Hepatic stellate cell (primary cell): Measurements from ENCODE around the gene RBMS1.
A peak's percentile ranks its signal among the peaks of the same experiment; 100 is the strongest.
"Not testable (repeated sequence)": the region's sequence is repeated elsewhere in the genome, so short reads cannot be mapped to it uniquely, and the experiment has no call there.

Experiments used
- DNase-seq: peaks from one replicate; pipeline ENCODE4 v3.0.0; 2011; ENCODE audit warnings: low spot score

RBMS1 gene

GRCh38 chr2:160380000-160380570, 113.5 kb downstream of the RBMS1 start:
- no peak for DNase-seq

DNA sequence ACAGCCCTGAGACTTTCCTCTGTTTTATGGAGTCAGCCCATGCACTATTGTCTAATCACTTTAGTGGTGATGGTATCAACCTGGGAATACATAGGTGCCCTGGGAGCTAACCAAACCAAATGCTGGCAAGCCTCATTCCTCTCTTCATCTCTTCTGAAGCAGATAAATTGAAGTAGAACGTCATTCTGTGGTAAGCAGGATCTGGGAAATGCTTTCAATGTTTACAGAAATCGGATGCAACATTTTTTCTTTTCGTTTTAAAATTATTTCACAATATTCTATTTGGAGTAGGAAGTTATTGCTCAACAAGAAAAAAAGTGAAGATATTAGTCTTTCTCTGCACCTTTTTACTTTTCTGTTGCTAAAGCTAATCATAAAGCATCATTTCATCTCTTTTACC, 114.2 kb downstream of the RBMS1 start:
- no peak for DNase-seq

DNA sequence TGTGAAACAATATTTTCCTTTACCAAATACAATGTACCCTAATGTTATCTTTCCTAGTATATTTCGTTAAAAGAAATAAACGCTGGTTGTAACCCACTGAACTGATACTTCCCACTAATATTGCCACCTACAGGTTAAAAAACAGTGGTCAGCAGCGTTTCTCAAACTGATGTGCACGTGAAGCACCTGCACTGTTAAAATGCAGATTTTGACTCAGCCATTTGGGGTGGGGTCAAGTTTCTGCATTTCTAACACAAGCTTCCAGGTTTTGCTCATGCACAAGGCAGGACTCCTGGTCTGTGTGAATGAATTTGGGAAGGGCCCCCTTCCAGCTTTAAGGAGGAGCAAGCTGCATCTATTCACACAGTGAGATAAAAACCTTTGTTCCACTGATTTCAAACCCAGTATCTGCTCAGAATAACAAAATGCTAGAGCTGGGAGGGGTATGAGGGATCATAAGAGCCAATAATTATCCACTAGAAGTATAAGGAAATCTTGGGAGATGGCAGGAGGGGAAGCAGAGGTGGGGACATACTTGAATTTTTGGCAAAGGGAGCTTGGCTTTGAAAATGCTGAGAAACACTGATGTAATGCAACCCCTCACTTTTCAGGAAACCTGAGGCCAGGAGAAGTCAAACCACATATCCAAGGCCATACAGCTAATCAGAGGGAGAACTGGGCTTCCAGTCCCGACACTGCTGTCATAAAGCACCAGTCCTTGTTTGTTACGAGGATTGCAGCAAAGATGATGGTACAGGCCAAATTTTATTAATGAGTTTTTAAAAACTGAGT, 116.2 kb downstream of the RBMS1 start:
- DNase-seq: no peak

DNA sequence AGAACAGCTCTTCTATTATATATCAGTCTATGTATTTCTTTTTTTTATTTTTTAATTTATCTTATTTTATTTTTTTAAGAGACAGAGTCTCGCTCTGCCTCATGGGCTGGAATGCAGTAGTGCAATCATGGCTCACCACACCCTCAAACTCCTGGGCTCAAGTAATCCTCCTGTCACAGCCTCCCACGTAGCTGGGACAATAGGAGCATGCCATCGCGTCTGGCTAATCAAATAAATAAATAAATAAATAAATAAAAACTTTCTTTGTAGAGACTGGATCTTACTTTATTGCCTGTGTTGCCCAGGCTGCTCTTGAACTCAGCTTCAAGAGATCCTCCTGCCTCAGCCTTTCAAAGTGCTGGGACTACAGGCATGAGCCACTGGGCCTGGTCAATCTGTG, 117.0 kb downstream of the RBMS1 start:
- DNase-seq: no peak

- DNase-seq: no peak
Measured at GRCh38 chr2:160375802-160376469, 117.7 kb downstream of the RBMS1 start.

- no peak for DNase-seq
Measured at GRCh38 chr2:160375037-160375436, 118.6 kb downstream of the RBMS1 start.

DNA sequence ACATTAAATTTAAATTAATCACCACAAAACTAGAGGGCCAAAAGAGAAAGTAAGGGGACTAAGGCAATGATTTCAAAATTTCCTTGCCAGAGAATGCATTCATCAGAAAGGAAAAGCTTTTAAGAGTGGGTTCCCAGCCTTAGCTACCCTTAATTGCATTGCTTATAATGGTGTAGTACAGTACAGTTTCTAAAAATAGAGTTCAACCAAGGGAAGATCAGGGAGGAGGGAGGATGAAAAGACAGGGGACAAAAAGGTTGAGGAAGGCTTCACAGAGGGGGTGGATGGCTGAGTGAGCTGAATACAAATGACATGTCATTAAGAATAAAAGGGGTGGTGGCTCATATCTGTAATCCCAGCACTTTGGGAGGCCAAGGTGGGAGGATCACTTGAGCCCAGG, 119.9 kb downstream of the RBMS1 start:
- DNase-seq: no peak

DNA sequence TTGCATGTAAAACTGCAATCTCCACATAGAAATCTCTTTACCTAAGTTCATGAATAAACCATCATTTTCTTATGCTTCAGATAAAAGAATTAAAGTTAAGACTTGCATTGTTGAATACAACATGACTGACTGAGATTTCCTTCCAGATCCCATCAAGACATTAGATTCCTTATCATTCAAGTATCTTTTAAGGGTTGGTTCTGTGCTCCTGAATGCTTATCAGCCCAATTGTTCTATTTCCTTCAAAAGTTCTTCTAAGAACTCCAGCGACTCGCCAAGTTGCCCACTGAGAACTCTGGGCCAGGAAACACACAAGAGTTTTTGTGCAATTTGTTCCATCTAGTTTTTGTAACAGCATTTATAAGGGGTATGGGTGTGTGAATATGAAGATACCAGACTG, 120.3 kb downstream of the RBMS1 start:
- DNase-seq: no peak

- DNase-seq: no peak
Measured at GRCh38 chr2:160372585-160372984, 121.0 kb downstream of the RBMS1 start.

- DNase-seq: no peak
Measured at GRCh38 chr2:160372010-160372356, 121.6 kb downstream of the RBMS1 start.

- no peak for DNase-seq
Measured at GRCh38 chr2:160371251-160372009, 122.2 kb downstream of the RBMS1 start.

GRCh38 chr2:160368988-160369930, 124.3 kb downstream of the RBMS1 start:
- no peak for DNase-seq

DNA sequence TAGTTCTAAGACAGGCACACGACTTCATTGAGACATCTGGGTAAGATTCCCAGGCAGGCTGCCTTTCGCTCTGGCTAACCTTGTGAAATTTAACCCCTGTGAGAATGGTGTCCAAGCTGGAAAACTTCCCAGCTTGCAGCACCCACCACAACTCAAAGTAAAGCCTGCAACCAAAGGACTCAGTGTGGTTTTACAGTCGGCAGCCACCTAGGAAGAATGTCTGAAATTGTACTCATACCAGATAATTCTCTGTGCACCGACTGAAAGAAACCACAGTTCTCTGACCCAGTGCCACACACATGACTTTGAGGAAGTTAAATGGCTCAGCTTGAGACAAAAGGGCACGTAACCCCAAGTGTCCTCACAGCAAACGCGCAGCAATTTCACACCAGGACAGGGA, 125.7 kb downstream of the RBMS1 start:
- DNase-seq: peak; percentile 30

DNA sequence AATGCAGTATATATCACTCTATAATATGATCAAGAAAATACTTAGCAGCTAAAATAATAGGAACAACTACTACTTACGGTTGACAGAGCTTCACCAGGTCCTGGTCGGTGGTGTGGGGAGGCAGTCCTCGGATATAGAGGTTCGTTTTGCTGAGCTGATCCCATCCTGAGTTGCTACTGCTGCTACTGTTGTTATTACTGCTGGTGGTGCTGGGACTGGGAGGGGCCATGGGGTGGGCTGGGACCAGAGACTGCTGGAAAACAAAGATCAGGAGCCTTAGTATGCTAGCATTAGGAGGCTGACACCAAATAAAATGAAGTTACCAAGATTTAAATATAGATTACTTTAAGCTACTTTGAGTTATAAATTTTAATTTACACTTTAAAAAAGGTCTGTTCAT, 126.5 kb downstream of the RBMS1 start:
- not testable (repeated sequence) for DNase-seq

DNA sequence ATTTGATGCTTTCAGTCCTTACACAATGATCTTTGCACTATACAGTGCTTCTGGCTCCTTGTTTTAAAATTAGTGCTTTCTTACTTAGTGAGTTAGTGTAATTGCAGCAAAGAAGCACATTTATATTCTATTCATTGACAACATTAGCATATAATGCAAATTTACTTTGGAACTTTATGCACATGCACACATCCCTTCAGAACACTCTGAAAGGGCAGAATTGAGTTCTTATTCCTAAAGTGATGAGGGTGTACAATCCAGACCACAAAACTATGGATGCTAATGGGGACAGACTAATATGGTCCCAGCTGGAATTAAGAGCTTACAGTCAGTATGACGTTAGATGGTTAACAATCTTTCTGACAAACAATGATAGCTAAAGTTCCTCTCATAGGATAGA, 127.1 kb downstream of the RBMS1 start:
- DNase-seq: no peak

DNA sequence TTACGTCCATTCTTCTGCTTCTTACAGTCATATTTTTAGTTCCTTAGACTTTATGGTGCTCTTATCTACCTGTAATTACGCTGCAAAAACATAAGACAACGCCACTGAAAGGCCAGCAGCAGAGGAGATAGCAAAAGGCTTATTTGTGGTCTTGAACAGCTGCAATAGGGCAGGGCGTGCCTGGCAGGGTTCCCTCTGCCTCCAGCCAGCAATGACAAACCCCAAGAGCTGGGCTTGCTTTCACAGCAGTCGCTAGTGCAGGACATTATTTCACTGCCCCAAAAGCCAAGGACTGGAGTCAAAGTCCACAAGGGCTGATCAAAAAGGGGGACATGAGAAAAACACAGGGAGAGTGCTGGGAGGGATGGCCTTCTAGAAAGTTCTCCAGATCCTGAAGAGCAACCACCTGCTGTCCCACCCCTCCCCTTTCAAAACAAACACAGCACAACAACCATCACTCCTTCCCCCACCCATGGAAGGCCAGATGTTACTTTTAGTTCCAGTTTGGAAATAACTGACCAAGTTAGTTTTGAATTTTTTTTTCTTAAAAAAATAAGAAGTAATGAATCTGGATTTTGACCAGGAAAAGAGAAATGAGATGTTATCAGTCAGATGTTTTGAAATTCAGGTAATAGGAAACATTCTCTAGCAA, 127.8 kb downstream of the RBMS1 start:
- DNase-seq: no peak

DNA sequence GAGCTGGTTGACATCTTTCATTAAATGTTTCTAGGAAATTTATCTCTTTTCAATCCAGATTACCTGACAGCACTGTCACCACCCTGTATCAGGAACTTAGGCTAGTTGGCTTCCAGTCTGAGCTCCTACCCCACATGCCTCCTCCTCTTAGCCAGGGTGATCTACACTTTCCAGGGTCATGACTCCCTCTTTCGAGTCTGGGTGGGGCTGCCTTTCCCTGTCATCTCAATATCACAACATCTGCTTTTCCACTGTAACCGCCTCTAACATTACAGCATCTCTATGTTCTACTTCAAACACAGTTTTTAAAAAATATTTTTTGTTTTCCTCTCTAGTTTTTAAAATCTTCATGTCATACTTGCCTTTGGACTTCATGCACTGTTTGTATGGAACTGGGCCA, 129.2 kb downstream of the RBMS1 start:
- no peak for DNase-seq

GRCh38 chr2:160363961-160364360, 129.6 kb downstream of the RBMS1 start:
- DNase-seq: no peak

GRCh38 chr2:160363055-160363454, 130.6 kb downstream of the RBMS1 start:
- no peak for DNase-seq

DNA sequence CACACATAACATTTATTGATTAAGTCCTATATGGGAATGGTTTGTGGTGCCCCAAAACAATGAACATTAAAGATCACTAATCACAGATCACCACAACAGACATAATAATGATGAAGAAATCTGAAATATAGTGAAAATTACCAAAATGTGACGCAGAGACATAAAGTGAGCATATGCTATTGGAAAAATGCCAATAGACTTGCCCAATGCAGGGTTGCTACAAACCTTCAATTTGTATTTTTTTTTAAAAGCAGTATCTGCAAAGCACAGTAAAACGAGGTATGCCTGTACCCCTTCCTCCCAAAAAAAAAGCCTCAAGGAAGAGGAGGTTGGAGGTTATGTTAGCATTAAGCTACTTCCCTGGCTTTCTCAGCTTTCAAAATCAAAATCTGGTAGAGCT, 131.1 kb downstream of the RBMS1 start:
- DNase-seq: no peak

- no peak for DNase-seq
Measured at GRCh38 chr2:160362018-160362417, 131.6 kb downstream of the RBMS1 start.
